AG09309 (cell line): ENCODE measurements around the gene CUEDC2.

Experiments
- DNase-seq: peaks from one replicate; pipeline ENCODE4 v3.0.0-alpha.2; 2010; ENCODE audit warnings: low read depth
- H3K4me3 ChIP-seq: 2 replicates; pipeline ENCODE4 v1.5.1; 2011; ENCODE audit warnings: mild to moderate bottlenecking, low read depth, low read length, moderate library complexity; ENCODE audit not compliant: control insufficient read depth
- CTCF ChIP-seq: IDR thresholded peaks from 2 replicates; pipeline ENCODE4 v1.5.1; 2011; ENCODE audit warnings: mild to moderate bottlenecking, low read depth, low read length, inconsistent platforms; ENCODE audit not compliant: insufficient read depth, control insufficient read depth; ENCODE audit errors: missing control alignments

Gene CUEDC2

GRCh38 chr10:102453502-102453901 is 21.1 kb upstream of the CUEDC2 start:
- H3K4me3 ChIP-seq, result no peak overlapping the region
- no peak for DNase-seq
- no peak for TF ChIP-seq CTCF

DNA sequence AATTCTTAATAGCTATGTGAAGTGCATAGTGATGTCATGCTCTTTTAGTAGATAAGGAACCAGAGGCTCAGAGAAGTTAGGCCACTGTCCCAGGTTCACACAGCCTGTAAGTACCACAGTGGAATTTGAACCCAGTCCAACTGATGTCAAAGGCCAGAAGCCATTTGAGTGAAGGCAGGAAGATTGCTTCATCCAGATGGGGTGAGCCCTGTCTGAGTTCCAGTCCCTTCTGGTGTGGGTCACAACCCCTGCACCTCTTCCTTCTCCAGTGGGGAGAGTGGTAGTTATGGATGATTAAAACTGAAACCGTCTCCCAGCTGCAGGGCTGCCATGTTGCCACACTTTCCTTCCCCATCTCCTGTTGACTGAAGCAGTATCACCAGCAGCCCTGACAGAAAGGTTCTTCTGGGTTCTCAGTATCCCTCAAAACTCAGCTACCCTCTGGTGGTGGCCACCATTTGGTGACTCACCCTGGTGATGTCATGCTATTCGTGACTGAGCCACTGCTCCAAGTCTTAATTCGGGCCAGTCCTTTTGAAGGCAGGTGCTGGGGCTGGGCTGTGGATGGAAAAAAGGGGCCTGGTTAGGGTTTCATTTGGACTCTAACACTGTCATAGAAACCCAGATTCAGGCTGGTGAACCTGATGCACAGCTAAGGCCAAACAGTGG is 20.4 kb upstream of the CUEDC2 start:
- TF ChIP-seq CTCF, result no peak
- H3K4me3 ChIP-seq, result no peak overlapping the region
- no peak for DNase-seq

DNA sequence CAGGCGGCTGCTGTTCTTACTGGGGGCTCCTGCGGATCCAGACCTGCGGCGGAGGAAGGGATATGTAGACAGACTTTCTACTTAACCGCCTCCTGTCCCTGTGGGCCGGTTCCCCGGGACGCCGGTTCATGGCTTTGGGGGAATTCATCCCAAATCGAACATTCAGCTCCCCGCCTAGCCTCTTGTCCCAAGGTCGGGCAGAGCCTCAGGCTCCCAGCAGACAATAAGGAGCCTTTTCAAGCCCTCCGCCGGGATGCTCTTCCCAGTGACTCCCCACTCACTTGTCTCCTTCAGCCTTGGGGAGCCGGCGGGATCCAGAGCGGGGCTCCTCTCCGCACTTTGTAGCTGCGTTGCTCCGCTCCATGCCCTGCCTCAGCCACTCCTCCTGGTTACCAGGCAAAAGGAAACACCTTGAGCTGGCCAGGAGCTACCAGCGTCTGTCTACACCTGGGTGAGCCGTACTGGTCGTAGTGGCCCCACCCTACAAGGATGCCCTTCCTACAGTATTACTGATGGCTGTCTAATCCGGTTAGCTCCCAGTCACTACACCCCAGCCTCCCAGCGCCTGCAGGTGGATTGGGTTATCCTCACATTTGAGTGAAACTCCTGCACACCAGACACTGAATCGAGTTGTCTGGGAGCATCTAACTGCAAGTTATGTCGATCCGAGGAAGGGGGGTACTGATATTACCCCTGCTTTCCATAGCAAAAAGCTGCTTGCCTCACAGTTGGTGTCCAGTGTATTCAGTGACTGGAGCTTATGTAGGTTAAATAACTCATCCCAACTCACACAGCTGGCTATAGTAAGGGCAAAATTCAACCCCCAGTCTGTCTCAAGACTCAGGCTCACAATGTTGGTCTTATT is 19.0 kb upstream of the CUEDC2 start, which contains the start of gene C10orf95:
Gene C10orf95 (minus strand): TSS at position 439 of the 865 bp plus-strand sequence. CDS start 450 bp downstream, outside the sequence.
- DNase-seq, result no peak
- no peak for TF ChIP-seq CTCF
- H3K4me3 ChIP-seq, result peak within 1 kb of the TSS; percentile 61

DNA sequence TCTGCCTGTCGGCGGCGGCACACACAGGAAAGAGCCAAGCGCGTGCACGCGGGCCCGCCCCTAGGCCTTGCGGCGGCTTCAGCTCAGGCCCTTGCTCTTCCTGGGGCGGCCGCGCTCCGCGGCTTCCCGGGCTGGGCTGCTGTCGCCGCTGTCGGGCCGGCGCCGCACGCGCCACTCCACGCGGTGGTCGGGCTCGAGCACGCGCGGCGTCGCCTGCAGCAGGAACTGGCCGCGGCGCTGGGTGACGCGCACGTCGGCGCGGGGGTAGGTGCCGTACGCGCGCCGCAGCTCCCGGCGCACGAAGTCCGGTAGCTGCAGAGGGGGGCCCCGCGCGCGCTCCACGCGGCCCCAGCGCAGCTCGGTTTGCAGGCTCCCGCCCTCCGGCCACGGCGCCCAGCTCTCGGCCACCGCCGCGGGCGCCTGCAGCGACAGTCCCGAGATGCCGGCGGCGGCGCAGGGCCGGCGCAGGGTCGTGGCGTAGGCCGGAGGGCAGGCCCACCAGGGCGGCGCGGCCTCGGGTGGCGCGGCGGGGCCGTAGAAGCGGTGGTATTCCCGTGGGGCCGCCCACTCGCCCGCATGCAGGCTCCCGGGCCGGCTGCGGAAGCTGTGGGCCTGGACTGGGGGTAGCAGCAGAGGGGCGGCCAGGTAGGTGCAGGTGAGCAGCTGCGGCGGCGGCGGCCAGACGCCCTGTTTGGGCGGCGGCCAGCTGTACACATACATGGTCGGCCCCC is 18.2 kb upstream of the CUEDC2 start:
- DNase-seq, result no peak
- peak overlapping the region; percentile 61 for H3K4me3 ChIP-seq
- TF ChIP-seq CTCF, result no peak

DNA sequence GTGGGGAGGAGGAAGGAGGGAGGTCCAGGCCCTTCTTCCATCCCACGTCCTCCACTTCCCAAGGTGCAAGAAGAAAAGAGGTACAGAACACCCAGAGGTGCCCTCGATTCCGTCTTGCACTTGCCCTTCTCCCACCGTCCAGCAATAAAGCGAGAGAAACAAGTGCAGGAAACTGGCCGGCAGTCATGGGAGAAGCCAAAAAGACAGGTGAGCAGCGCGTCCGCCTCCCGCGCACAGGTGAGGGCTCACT is 17.7 kb upstream of the CUEDC2 start:
- no peak for TF ChIP-seq CTCF
- peak overlapping the region; percentile 61 for H3K4me3 ChIP-seq
- DNase-seq, result no peak

DNA sequence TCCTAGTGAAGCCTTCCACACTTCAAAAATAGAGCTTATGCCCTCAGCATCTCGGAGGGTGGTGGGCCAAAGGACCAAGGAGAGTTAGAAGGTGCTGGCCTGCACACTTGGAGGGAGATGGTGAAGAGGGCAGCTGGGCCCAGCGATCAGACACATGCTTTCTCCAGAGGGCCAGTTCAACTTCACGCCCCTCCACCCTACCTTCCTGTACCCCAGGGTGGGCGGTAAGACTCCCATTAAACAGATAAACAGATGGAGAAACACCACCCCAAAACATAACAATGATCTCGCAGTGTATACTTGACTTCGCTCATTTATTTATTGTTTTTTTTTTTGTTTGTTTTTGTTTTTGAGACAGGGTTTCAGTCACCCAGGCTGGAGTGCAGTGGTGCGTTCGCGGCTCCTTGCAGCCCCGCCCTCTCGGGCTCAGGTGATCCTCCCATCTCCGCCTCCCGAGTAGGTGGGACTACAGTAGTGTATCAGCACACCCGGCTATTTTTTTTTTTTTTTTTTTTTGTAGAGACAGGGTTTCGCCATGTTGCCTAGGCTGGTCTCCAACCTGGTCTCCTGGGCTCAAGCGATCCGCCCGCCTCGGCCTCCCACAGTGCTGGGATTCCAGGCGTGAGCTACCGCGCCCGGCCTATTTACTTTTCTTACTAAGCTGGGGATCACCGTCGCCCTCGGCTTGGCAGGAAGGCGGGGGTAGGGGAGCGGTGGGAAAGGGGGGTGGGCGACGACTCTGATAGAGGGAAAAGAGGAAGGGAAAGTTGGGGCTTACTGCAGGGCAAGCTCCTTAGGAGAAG is 17.1 kb upstream of the CUEDC2 start:
- DNase-seq, result no peak
- peak overlapping the region; percentile 61 for H3K4me3 ChIP-seq
- no peak for TF ChIP-seq CTCF
